GM23248 (cell line): ENCODE results near the gene CACNA1B.

ENCODE experiments used
- EZH2 ChIP-seq: fragments of 200-600 bp; sonication (generic); IDR thresholded peaks from 2 replicates; pipeline ENCODE4 v1.6.1; 2018; ENCODE audit warnings: antibody characterized with exemption, mild to moderate bottlenecking; ENCODE audit not compliant: insufficient read depth, poor library complexity, severe bottlenecking
- EZH2phosphoT487 ChIP-seq: fragments of 200-600 bp; sonication (generic); IDR thresholded peaks from 2 replicates; pipeline ENCODE4 v1.6.1; 2018; ENCODE audit warnings: antibody characterized with exemption, moderate library complexity, mild to moderate bottlenecking, low read depth; ENCODE audit not compliant: insufficient read depth

DNA sequence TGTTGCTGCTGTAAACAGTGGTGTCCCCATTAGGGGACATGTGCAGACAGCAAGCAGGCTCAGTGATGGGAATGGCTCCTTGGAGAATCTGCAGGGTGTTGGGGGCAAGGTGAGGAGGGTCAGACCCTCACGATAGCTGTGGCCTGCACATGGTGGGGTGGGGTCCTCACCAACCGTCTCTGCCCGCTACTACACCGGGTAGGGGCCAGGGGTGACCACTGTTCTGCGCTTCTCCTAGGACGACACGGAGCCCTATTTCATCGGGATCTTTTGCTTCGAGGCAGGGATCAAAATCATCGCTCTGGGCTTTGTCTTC lies 4.9 kb downstream of the CACNA1B start:
- TF ChIP-seq EZH2 (no peak), EZH2phosphoT487 (no peak)
